Pancreas (tissue), 10 donors: ENCODE results near the gene MRPS26. TPM values are rescaled to one million over a fixed set of nuclear protein-coding genes. Genes with fewer than 3 reads are reported as not detected.

Source experiments
- ATAC-seq, 4 donors: fragments of 200-7000 bp; cut with Tn5 transposase; one replicate each; pipeline versions ENCODE4 v1.8.0 to v1.9.1; 2020; ENCODE audit warnings: mild to moderate bottlenecking in 4 of 4, moderate library complexity in 4 of 4
- DNase-seq, 6 donors: peaks; one replicate each; pipeline ENCODE4 v3.0.0-alpha.2; 2020
- FAIRE-seq: peaks from 2 replicates; lab custom pipeline; 2012; peaks lifted over from hg19 to GRCh38; lab: Jason Lieb, UNC
- H3K27ac ChIP-seq, 4 donors: fragments of 200-600 bp; sonication (generic); 1 replicate in 3 of 4; 2 replicates in 1 of 4; pipeline versions ENCODE4 v1.5.0 to v1.8.0; 2020
- H3K27me3 ChIP-seq, 4 donors: fragments of 200-600 bp; one replicate each; pipeline ENCODE4 v1.8.0; 2021
- H3K36me3 ChIP-seq, 3 donors: fragments of 200-600 bp; sonication (generic) in 1 of 3; one replicate each; pipeline versions ENCODE4 v1.5.0 to v1.8.0; 2020 to 2021
- H3K4me1 ChIP-seq, 3 donors: fragments of 200-600 bp; one replicate each; pipeline ENCODE4 v1.8.0; 2021
- H3K4me3 ChIP-seq, 4 donors: fragments of 200-600 bp; sonication (generic) in 2 of 4; one replicate each; pipeline versions ENCODE4 v1.5.0 to v1.8.0; 2020 to 2021
- H3K9me3 ChIP-seq, 4 donors: fragments of 200-600 bp; one replicate each; pipeline ENCODE4 v1.8.0; 2021
- CTCF ChIP-seq, 4 donors: fragments of 200-600 bp; sonication (generic) in 3 of 4; IDR thresholded peaks; one replicate each; pipeline versions ENCODE4 v1.5.0 to v1.8.0; 2021; ENCODE audit warnings: antibody characterized with exemption in 4 of 4
- WGBS, 2 donors: extraction: QIAGEN DNeasy Blood & Tissue Kit; methylation state at CpG; one replicate each; pipeline ENCODE4 v1.1.7; 2013; 5-methylcytosine and 5-hydroxymethylcytosine counted together
- intact Hi-C, 3 donors: fragments of 100-400 bp; cut with DNase I; formaldehyde crosslinking; loops; one replicate each; pipeline versions ENCODE4 v1.11.1 to v1.14.2; 2022
- polyA plus RNA-seq, 2 donors: library from polyadenylated mRNA; stranded (reverse); fragments of 200-250 nt; gene quantifications; one replicate each; pipeline ENCODE4 v1.2.3, GENCODE V29; 2013
- total RNA-seq, 6 donors: library from RNA; stranded (reverse); fragmentation: NEBNext Ultra II Directional in 4 of 6; extraction: Animal tissue kit (Norgen Biotek cat#: 25700) in 4 of 6; gene quantifications; one replicate each; pipeline versions ENCODE4 v1.2.1 to v1.2.4, GENCODE V29; 2021 to 2023
- donor health status: healthy with polysubstance abuse.
- donor health status: DM: no; HTN: no; CAD: no; lungs with moderate emphysema.
- donor health status: DM: no; HTN: no; CAD: no.
- donor health status: control.
- donor health status: control.
- donor health status: Bipolar disorder and iron deficiency.
- donor health status: DM: yes; HTN: yes; CAD: no.
- donor health status: DM: no; HTN: no; CAD: no.
- donor health status: DM: no; HTN: no; CAD: no.
- donor health status: DM: yes; HTN: yes; CAD: no.

The MRPS26 gene
- total and polyA plus RNA-seq, 8 donors, result 14.4 to 46.7 (median 22.8) TPM

- peaks cover 0 to 24% (median 3%) of the 10 kb centered on the region in 3 donors for H3K36me3 ChIP-seq
- intact Hi-C loops, result no loop called here
- H3K9me3 ChIP-seq, result no peaks in the 10 kb centered on the region
- H3K4me3 ChIP-seq, result peak overlapping the region in 3 of 4 donors; percentile 11 to 32 (median 26)
- no peaks in the 10 kb centered on the region for H3K27me3 ChIP-seq
- DNase-seq (peak in 1 of 6 donors; percentile 34), ATAC-seq (peak in 2 of 4 donors; percentile 8 to 10), FAIRE-seq (no peak)
- peak overlapping the region in 3 of 4 donors; percentile 31 to 70 (median 69) for H3K27ac ChIP-seq
- WGBS, 2 donors, result 17 to 21% methylated on average over 10 of the region's 10 CpGs
- peaks cover 0 to 13% (median 0%) of the 10 kb centered on the region in 3 donors for H3K4me1 ChIP-seq
- TF ChIP-seq CTCF (IDR thresholded peaks at IDR 0.05), result no peak
Observed at GRCh38 chr20:3041854-3042409, 3.9 kb upstream of the MRPS26 start.

- DNase-seq (peak in 1 of 6 donors; percentile 29), ATAC-seq (no peak), FAIRE-seq (no peak)
- intact Hi-C loops, result no loop called here
- Histone ChIP-seq H3K27me3 (no peaks in the 10 kb centered on the region), H3K36me3 (peaks cover 0 to 18% (median 1%) of the 10 kb centered on the region in 3 donors), H3K4me1 (peaks cover 0 to 20% (median 6%) of the 10 kb centered on the region in 3 donors), H3K27ac (peak overlapping the region in 2 of 4 donors; percentile 69 to 70), H3K9me3 (no peaks in the 10 kb centered on the region), H3K4me3 (no peak overlapping the region)
- TF ChIP-seq CTCF (IDR thresholded peaks at IDR 0.05), result no peak
- 85 to 87% methylated on average over 5 of the region's 5 CpGs for WGBS, 2 donors
Observed at GRCh38 chr20:3042625-3043024, 3.2 kb upstream of the MRPS26 start.

- ATAC-seq, result no peak
- Histone ChIP-seq H3K4me1 (peaks cover 0 to 21% (median 6%) of the 10 kb centered on the region in 3 donors), H3K27me3 (no peaks in the 10 kb centered on the region), H3K36me3 (peaks cover 0 to 24% (median 8%) of the 10 kb centered on the region in 3 donors), H3K27ac (peak within 1 kb of the TSS in 2 of 4 donors; percentile 69 to 70), H3K4me3 (no peak within 1 kb of the TSS), H3K9me3 (no peaks in the 10 kb centered on the region)
- no peak for DNase-seq
- no peak for TF ChIP-seq CTCF (IDR thresholded peaks at IDR 0.05)
- intact Hi-C loops, result no loop called here
- no peak for FAIRE-seq
- 81 to 91% methylated on average over 2 to 3 of the region's 3 CpGs for WGBS, 2 donors
Observed at GRCh38 chr20:3043322-3043721, 2.5 kb upstream of the MRPS26 start, which contains the start of gene GNRH2. GNRH2 (plus strand) TSS chr20:3043622; CDS start chr20:3044415, 793 bp downstream.

- no peak for TF ChIP-seq CTCF (IDR thresholded peaks at IDR 0.05)
- H3K27me3 ChIP-seq, result no peaks in the 10 kb centered on the region
- WGBS, 2 donors, result 88 to 91% methylated on average over 8 of the region's 8 CpGs
- FAIRE-seq (no peak), ATAC-seq (no peak), DNase-seq (peak in 2 of 6 donors; percentile 41 to 72)
- H3K27ac ChIP-seq, result no peak overlapping the region
- H3K9me3 ChIP-seq, result no peaks in the 10 kb centered on the region
- intact Hi-C loops, result no loop called here
- no peak overlapping the region for H3K4me3 ChIP-seq
- peaks cover 0 to 21% (median 6%) of the 10 kb centered on the region in 3 donors for H3K4me1 ChIP-seq
- peaks cover 0 to 21% (median 11%) of the 10 kb centered on the region in 3 donors for H3K36me3 ChIP-seq
Observed at GRCh38 chr20:3044336-3044965, 1.4 kb upstream of the MRPS26 start.
